HG02623 (cell line): ENCODE data around the gene F2.
"Not testable (repeated sequence)": the region's sequence is repeated elsewhere in the genome, so short reads cannot be mapped to it uniquely, and the experiment has no call there.

Experiments
- ATAC-seq: cut with Tn5 transposase; IDR thresholded peaks from one replicate; pipeline ENCODE4 v1.9.1; 2021; ENCODE audit warnings: moderate library complexity; ENCODE audit not compliant: unreplicated experiment

F2 gene

GRCh38 chr11:46712874-46713576, 6.0 kb upstream of the F2 start:
- ATAC-seq = no peak

GRCh38 chr11:46717825-46718154, 1.2 kb upstream of the F2 start:
- ATAC-seq = not testable (repeated sequence)

GRCh38 chr11:46718155-46719019, 626 bp upstream of the F2 start:
- ATAC-seq = no peak

GRCh38 chr11:46719543-46720218, 668 bp downstream of the F2 start:
- ATAC-seq = no peak

- ATAC-seq = no peak
Observed at GRCh38 chr11:46721286-46721685, 2.3 kb downstream of the F2 start.

- ATAC-seq = no peak
Observed at GRCh38 chr11:46722566-46723358, 3.7 kb downstream of the F2 start.

- ATAC-seq = no peak
Observed at GRCh38 chr11:46723359-46723680, 4.3 kb downstream of the F2 start.

GRCh38 chr11:46724088-46724487, 5.1 kb downstream of the F2 start:
- ATAC-seq = no peak

- ATAC-seq = no peak
Observed at GRCh38 chr11:46725338-46726205, 6.6 kb downstream of the F2 start.

GRCh38 chr11:46726206-46726862, 7.3 kb downstream of the F2 start:
- no peak for ATAC-seq

- ATAC-seq = no peak
Observed at GRCh38 chr11:46727952-46728658, 9.1 kb downstream of the F2 start.

- no peak for ATAC-seq
Observed at GRCh38 chr11:46728659-46729040, 9.6 kb downstream of the F2 start.

GRCh38 chr11:46729110-46730027, 10.4 kb downstream of the F2 start:
- no peak for ATAC-seq

- ATAC-seq = no peak
Observed at GRCh38 chr11:46731545-46731944, 12.5 kb downstream of the F2 start.

GRCh38 chr11:46733234-46733633, 14.2 kb downstream of the F2 start:
- no peak for ATAC-seq

- no peak for ATAC-seq
Observed at GRCh38 chr11:46736146-46736545, 17.1 kb downstream of the F2 start.

GRCh38 chr11:46736615-46737014, 17.6 kb downstream of the F2 start:
- no peak for ATAC-seq

GRCh38 chr11:46737699-46738098, 18.7 kb downstream of the F2 start:
- no peak for ATAC-seq
